GM21619 (cell line): ENCODE data around the gene CDH5.
A peak's percentile ranks its signal among the peaks of the same experiment; 100 is the strongest.

Experiments used
- ATAC-seq: cut with Tn5 transposase; IDR thresholded peaks from one replicate; pipeline ENCODE4 v1.9.1; 2021; ENCODE audit not compliant: unreplicated experiment

Gene CDH5

GRCh38 chr16:66390346-66391108, 24.0 kb downstream of the CDH5 start:
- no peak for ATAC-seq

- no peak for ATAC-seq
These were observed 25.5 kb downstream of the CDH5 start for GRCh38 chr16:66391726-66392670.

- no peak for ATAC-seq
These were observed 29.5 kb downstream of the CDH5 start for GRCh38 chr16:66395806-66396555.

GRCh38 chr16:66397736-66398433, 31.4 kb downstream of the CDH5 start:
- no peak for ATAC-seq

- ATAC-seq, result no peak
These were observed 32.5 kb downstream of the CDH5 start for GRCh38 chr16:66399031-66399430.

GRCh38 chr16:66399930-66400329, 33.4 kb downstream of the CDH5 start:
- no peak for ATAC-seq

GRCh38 chr16:66400503-66401380, 34.3 kb downstream of the CDH5 start:
- no peak for ATAC-seq

GRCh38 chr16:66401610-66402009, 35.1 kb downstream of the CDH5 start:
- no peak for ATAC-seq

- no peak for ATAC-seq
These were observed 35.7 kb downstream of the CDH5 start for GRCh38 chr16:66402166-66402565.

- ATAC-seq, result no peak
These were observed 36.2 kb downstream of the CDH5 start for GRCh38 chr16:66402591-66403230.

GRCh38 chr16:66403531-66404145, 37.1 kb downstream of the CDH5 start:
- ATAC-seq, result no peak

GRCh38 chr16:66405057-66405783, 38.7 kb downstream of the CDH5 start:
- ATAC-seq, result no peak

- peak; percentile 82 for ATAC-seq
These were observed 40.2 kb downstream of the CDH5 start for GRCh38 chr16:66406534-66407221.

- no peak for ATAC-seq
These were observed 41.9 kb downstream of the CDH5 start for GRCh38 chr16:66408163-66409048.

- no peak for ATAC-seq
These were observed 42.7 kb downstream of the CDH5 start for GRCh38 chr16:66409156-66409555.

- ATAC-seq, result no peak
These were observed 45.7 kb downstream of the CDH5 start for GRCh38 chr16:66412182-66412581.

GRCh38 chr16:66414891-66415290, 48.4 kb downstream of the CDH5 start:
- ATAC-seq, result no peak
